ENCODE measurements around the gene PTPRN2.

Gene PTPRN2

GRCh38 chr7:158268816-158269535 is 318.6 kb downstream of the PTPRN2 start:
- DNase-seq (ENCODE audit: extremely low read depth, low read depth) = no peak

GRCh38 chr7:158267742-158268435 is 319.7 kb downstream of the PTPRN2 start:
- DNase-seq (ENCODE audit: extremely low read depth, low read depth) = no peak
- no peak for TF ChIP-seq CTCF (IDR thresholded peaks at IDR 0.05; ENCODE audit: low read depth, low read length)

More at GRCh38 chr7:158268816-158269535, 318.6 kb downstream of the PTPRN2 start:
- no peak for TF ChIP-seq CTCF (IDR thresholded peaks at IDR 0.05; ENCODE audit: low read depth, low read length)

- DNase-seq (ENCODE audit: extremely low read depth, low read depth) = no peak
- no peak for TF ChIP-seq CTCF (IDR thresholded peaks at IDR 0.05; ENCODE audit: low read depth, low read length)
Observed at GRCh38 chr7:158266817-158267741, 320.5 kb downstream of the PTPRN2 start.

GRCh38 chr7:158266426-158266816 is 321.2 kb downstream of the PTPRN2 start:
- TF ChIP-seq CTCF (IDR thresholded peaks at IDR 0.05; ENCODE audit: low read depth, low read length) = no peak

GRCh38 chr7:158265743-158266080 is 321.9 kb downstream of the PTPRN2 start:
- TF ChIP-seq CTCF (IDR thresholded peaks at IDR 0.05; ENCODE audit: low read depth, low read length) = no peak
- DNase-seq (ENCODE audit: extremely low read depth, low read depth) = no peak

More at GRCh38 chr7:158266426-158266816, 321.2 kb downstream of the PTPRN2 start:
- no peak for DNase-seq (ENCODE audit: extremely low read depth, low read depth)

GRCh38 chr7:158264881-158265742 is 322.5 kb downstream of the PTPRN2 start:
- no peak for DNase-seq (ENCODE audit: extremely low read depth, low read depth)
- TF ChIP-seq CTCF (IDR thresholded peaks at IDR 0.05; ENCODE audit: low read depth, low read length) = no peak

Data from AG09319 (cell line).